SK-N-MC (cell line): ENCODE results near the gene CRIM1.

Experiments used
- EZH2 ChIP-seq: fragments of 200-600 bp; sonication (generic); IDR thresholded peaks from one replicate; pipeline ENCODE4 v1.6.1; 2017; ENCODE audit warnings: antibody characterized with exemption
- FOXP2 ChIP-seq: optimal IDR thresholded peaks from 2 replicates; pipeline ENCODE3; 2011; ENCODE audit warnings: mild to moderate bottlenecking, moderate library complexity; ENCODE audit not compliant: insufficient read depth; ENCODE audit errors: extremely low read length, control extremely low read depth
- POLR2AphosphoS5 ChIP-seq: IDR thresholded peaks from 2 replicates; pipeline ENCODE4 v1.6.1; 2012; ENCODE audit warnings: mild to moderate bottlenecking, low read depth, low read length, borderline replicate concordance

DNA sequence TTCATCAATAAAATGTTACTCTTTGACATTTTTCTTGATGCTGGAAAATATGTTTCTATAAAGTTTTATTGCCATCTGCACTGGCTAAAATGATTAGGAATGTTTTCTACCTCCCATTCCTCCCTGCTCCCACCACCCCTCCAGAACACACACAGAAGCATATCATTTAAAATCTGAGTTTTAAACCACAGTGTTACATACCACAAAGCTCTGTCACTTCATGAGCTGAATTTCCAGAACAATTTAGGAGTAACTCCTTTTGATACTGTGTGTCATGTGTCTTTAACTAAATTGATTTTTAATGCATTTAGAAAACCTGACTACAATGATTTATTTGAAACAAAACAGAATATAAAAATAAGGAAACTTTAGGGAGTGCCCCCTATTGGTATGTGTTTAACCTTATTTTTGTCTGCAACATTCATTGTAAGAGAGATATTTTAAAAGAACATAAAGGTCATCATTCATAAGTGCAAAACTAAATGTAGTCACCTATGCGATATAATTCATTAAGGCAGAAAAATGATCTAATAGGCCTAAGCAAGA is 190.4 kb downstream of the CRIM1 start:
- no peak for TF ChIP-seq POLR2AphosphoS5
- TF ChIP-seq EZH2: no peak
- no peak for TF ChIP-seq FOXP2
